ENCODE results near the gene MLLT1. TPM values are rescaled to one million over a fixed set of nuclear protein-coding genes. Genes with fewer than 3 reads are reported as not detected.
A peak's percentile ranks its signal among the peaks of the same experiment; 100 is the strongest.

MLLT1 gene
- total and polyA plus RNA-seq, 9 donors: 11.1 to 116 (median 78.4) TPM

- intact Hi-C loops (cut with DNase I): loop anchor here (5.0 to 10.0 kb wide), 3 partner anchors 57 to 220 kb away; partner anchors contain the start of genes ALKBH7 (in 1 of the 4) and PSPN (in 1 of the 4)
- WGBS, 3 donors: 89 to 95% (median 92%) methylated on average over 15 of the region's 15 CpGs
- H3K27ac ChIP-seq: peak overlapping the region; percentile 42 to 91
- H3K4me3 ChIP-seq: no peak overlapping the region
- peaks cover 61% of the 10 kb centered on the region for H3K4me1 ChIP-seq (ENCODE audit: insufficient read depth)
- peak in 1 of 5 donors; percentile 50 for DNase-seq
- no peaks in the 10 kb centered on the region for H3K36me3 ChIP-seq
- no peaks in the 10 kb centered on the region for H3K9me3 ChIP-seq
- TF ChIP-seq POLR2A (IDR thresholded peaks at IDR 0.05) (no peak), CTCF (IDR thresholded peaks at IDR 0.05) (no peak), EP300 (IDR thresholded peaks at IDR 0.05) (no peak)
- no peaks in the 10 kb centered on the region for H3K27me3 ChIP-seq
Measured at GRCh38 chr19:6274756-6275155, 5.0 kb downstream of the MLLT1 start.

GRCh38 chr19:6273701-6274601, 5.8 kb downstream of the MLLT1 start:
- TF ChIP-seq POLR2A (IDR thresholded peaks at IDR 0.05) (no peak), EP300 (IDR thresholded peaks at IDR 0.05) (peak; percentile 79)
- no peaks in the 10 kb centered on the region for H3K36me3 ChIP-seq
- no peaks in the 10 kb centered on the region for H3K9me3 ChIP-seq
- H3K4me1 ChIP-seq (ENCODE audit: insufficient read depth): peaks cover 61% of the 10 kb centered on the region
- peak overlapping the region; percentile 42 to 91 for H3K27ac ChIP-seq
- H3K27me3 ChIP-seq: no peaks in the 10 kb centered on the region
- intact Hi-C loops (cut with DNase I): loop anchor here (5.0 to 10.0 kb wide), 3 partner anchors 57 to 219 kb away; partner anchors contain the start of genes ALKBH7 (in 1 of the 4) and PSPN (in 1 of the 4)
- WGBS, 3 donors: 1 to 5% (median 3%) methylated on average over 30 of the region's 30 CpGs
- peak overlapping the region; percentile 15 for H3K4me3 ChIP-seq
- DNase-seq: peak; percentile 76 to 87 (median 80)

- WGBS, 3 donors: 48 to 53% (median 50%) methylated on average over 22 of the region's 22 CpGs
- H3K4me1 ChIP-seq (ENCODE audit: insufficient read depth): peaks cover 54% of the 10 kb centered on the region
- H3K27me3 ChIP-seq: no peaks in the 10 kb centered on the region
- no peaks in the 10 kb centered on the region for H3K9me3 ChIP-seq
- intact Hi-C loops (cut with DNase I): loop anchor here (5.0 to 10.0 kb wide), 3 partner anchors 56 to 218 kb away; partner anchors contain the start of genes ALKBH7 (in 1 of the 4) and PSPN (in 1 of the 4)
- TF ChIP-seq CTCF (IDR thresholded peaks at IDR 0.05) (no peak), POLR2A (IDR thresholded peaks at IDR 0.05) (no peak)
- DNase-seq: no peak
- peak overlapping the region; percentile 15 for H3K4me3 ChIP-seq
- peak overlapping the region; percentile 42 to 91 for H3K27ac ChIP-seq
- H3K36me3 ChIP-seq: no peaks in the 10 kb centered on the region
Measured at GRCh38 chr19:6272913-6273600, 6.7 kb downstream of the MLLT1 start.

- intact Hi-C loops (cut with DNase I): loop anchor here (5.0 to 10.0 kb wide), 3 partner anchors 55 to 218 kb away; partner anchors contain the start of genes ALKBH7 (in 1 of the 4) and PSPN (in 1 of the 4)
- WGBS, 3 donors: 14 to 20% (median 16%) methylated on average over 11 of the region's 11 CpGs
- Histone ChIP-seq H3K4me1 (ENCODE audit: insufficient read depth) (peaks cover 48% of the 10 kb centered on the region), H3K9me3 (no peaks in the 10 kb centered on the region), H3K27ac (peak overlapping the region; percentile 59 to 91), H3K36me3 (no peaks in the 10 kb centered on the region), H3K27me3 (no peaks in the 10 kb centered on the region), H3K4me3 (no peak overlapping the region)
- TF ChIP-seq POLR2A (IDR thresholded peaks at IDR 0.05) (no peak), EP300 (IDR thresholded peaks at IDR 0.05) (no peak), CTCF (IDR thresholded peaks at IDR 0.05) (no peak)
- peak in 3 of 5 donors; percentile 39 to 65 (median 57) for DNase-seq
Measured at GRCh38 chr19:6272411-6272791, 7.4 kb downstream of the MLLT1 start.

Data from ovary (tissue), 9 donors.